OCI-LY1 (cell line): ENCODE data around the gene RNH1.

Source experiments
- H2AFZ ChIP-seq: fragments of 200-600 bp; sonication (generic), shearing (Covaris generic); 2 replicates; pipeline ENCODE4 v1.6.0; 2014; ENCODE audit warnings: antibody characterized with exemption, mild to moderate bottlenecking, low read length
- H3F3A ChIP-seq: fragments of 200-600 bp; sonication (generic), shearing (Covaris generic); 2 replicates; pipeline ENCODE4 v1.6.0; 2014; ENCODE audit warnings: mild to moderate bottlenecking, antibody characterized with exemption, low read length, moderate library complexity; ENCODE audit not compliant: insufficient read depth
- H3K27ac ChIP-seq: fragments of 200-600 bp; sonication (generic); 2 replicates; pipeline ENCODE4 v1.5.1; 2014; ENCODE audit warnings: low read length, mixed run types, mild to moderate bottlenecking, low read depth; ENCODE audit not compliant: poor library complexity, severe bottlenecking
- H3K27me3 ChIP-seq: fragments of 200-600 bp; sonication (generic); 2 replicates; pipeline ENCODE4 v1.6.0; 2014; ENCODE audit warnings: antibody characterized with exemption, mild to moderate bottlenecking, low read length, moderate library complexity; ENCODE audit not compliant: insufficient read depth
- H3K36me3 ChIP-seq: fragments of 200-600 bp; sonication (generic); 2 replicates; pipeline ENCODE4 v1.6.1; 2014; ENCODE audit warnings: mild to moderate bottlenecking, antibody characterized with exemption, low read length, moderate library complexity, mixed read lengths; ENCODE audit not compliant: insufficient read depth
- H3K4me1 ChIP-seq: fragments of 200-600 bp; sonication (generic); 2 replicates; pipeline ENCODE4 v1.5.1; 2014; ENCODE audit warnings: mild to moderate bottlenecking, low read length, moderate library complexity; ENCODE audit not compliant: insufficient read depth, severe bottlenecking
- H3K4me2 ChIP-seq: fragments of 200-600 bp; sonication (generic), shearing (Covaris generic); 2 replicates; pipeline ENCODE4 v1.6.1; 2014; ENCODE audit warnings: low read length
- H3K4me3 ChIP-seq: fragments of 200-600 bp; sonication (generic); 2 replicates; pipeline ENCODE4 v1.5.1; 2014; ENCODE audit warnings: low read length, low read depth, mild to moderate bottlenecking, mixed read lengths; ENCODE audit not compliant: poor library complexity, severe bottlenecking
- H3K79me2 ChIP-seq: fragments of 200-600 bp; shearing (Covaris generic); 2 replicates; pipeline ENCODE4 v1.6.1; 2016; ENCODE audit warnings: mixed run types, low read length, mixed read lengths; ENCODE audit not compliant: insufficient read depth
- H3K9ac ChIP-seq: fragments of 200-600 bp; sonication (generic), shearing (Covaris generic); 2 replicates; pipeline ENCODE4 v1.6.1; 2014; ENCODE audit warnings: mild to moderate bottlenecking, low read length, mixed read lengths
- H3K9me2 ChIP-seq: fragments of 200-600 bp; sonication (generic), shearing (Covaris generic); 2 replicates; pipeline ENCODE4 v1.6.1; 2014; ENCODE audit warnings: low read depth, mild to moderate bottlenecking, low read length, mixed read lengths
- H3K9me3 ChIP-seq: fragments of 200-600 bp; shearing (Covaris generic); 2 replicates; pipeline ENCODE4 v1.6.1; 2014; ENCODE audit warnings: low read length, mixed read lengths
- H4K20me1 ChIP-seq: fragments of 200-600 bp; sonication (generic), shearing (Covaris generic); 2 replicates; pipeline ENCODE4 v1.6.0; 2016; ENCODE audit warnings: mild to moderate bottlenecking, low read length; ENCODE audit not compliant: insufficient read depth
- EZH2 ChIP-seq: fragments of 200-600 bp; sonication (generic), shearing (Covaris generic); IDR thresholded peaks from 2 replicates; pipeline ENCODE4 v1.8.0; 2017; ENCODE audit warnings: borderline replicate concordance, mixed run types, mild to moderate bottlenecking, antibody characterized with exemption, low read length, moderate library complexity, mixed read lengths
- TF ChIP-seq, protein P1 (sequence below): fragments of 200-600 bp; sonication (generic), shearing (Covaris generic); IDR thresholded peaks from 2 replicates; pipeline ENCODE4 v1.5.1; 2017; ENCODE audit warnings: mild to moderate bottlenecking, antibody characterized with exemption, low read length, moderate library complexity, mixed read lengths

Gene RNH1

DNA sequence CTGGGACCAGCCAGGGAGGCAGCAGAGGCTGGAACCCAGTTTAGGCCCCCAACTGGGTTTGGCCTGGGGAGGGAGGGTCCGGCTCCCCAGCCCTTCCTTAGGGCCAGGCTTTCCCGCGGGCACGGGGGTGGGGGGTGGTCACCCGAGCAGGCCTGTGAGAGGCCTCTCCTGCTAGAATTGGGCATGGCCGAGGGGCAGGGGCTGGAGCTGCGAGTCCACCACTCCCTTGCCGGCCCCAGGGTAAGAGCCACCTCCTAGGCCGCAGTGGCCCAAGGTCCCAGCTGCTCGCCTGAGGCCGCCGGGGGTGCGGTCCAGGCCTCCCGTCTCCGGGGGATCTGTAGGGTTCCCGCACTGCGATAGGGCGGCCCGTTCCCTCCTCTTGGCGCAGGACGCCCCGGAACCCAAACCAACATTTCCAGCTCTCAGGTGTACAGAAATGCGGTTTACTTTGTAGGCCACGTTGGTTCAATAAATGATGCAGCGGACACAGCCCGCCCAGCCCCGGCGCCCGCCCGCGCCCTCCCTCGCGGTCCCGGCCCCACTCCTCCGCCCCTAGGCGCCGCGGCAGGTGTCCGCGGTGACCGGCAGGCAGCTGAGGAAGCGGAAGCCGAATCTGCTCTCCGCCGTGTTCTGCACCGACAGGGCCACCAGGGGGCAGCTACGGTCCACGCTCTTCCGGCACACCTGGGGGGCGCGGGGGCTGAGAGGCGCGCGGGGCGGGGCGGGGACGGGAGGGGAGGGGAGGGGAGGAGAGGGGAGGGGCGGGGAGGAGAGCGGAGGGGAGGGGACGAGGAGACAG lies 47.6 kb upstream of the RNH1 start:
- Histone ChIP-seq H3K36me3 (no peaks in the 10 kb centered on the region), H3F3A (no peaks in the 10 kb centered on the region), H3K4me2 (peak overlapping the region; percentile 47), H3K9me2 (no peaks in the 10 kb centered on the region), H2AFZ (no peak overlapping the region), H3K9ac (peak overlapping the region; percentile 23; the same call in 1 of the 2 replicates), H3K9me3 (no peaks in the 10 kb centered on the region), H3K79me2 (no peaks in the 10 kb centered on the region), H3K4me1 (peaks cover 18% of the 10 kb centered on the region), H3K27me3 (peaks cover 7% of the 10 kb centered on the region), H3K27ac (no peak overlapping the region), H4K20me1 (no peaks in the 10 kb centered on the region), H3K4me3 (peak overlapping the region; percentile 12)
- TF ChIP-seq EZH2: no peak
- TF ChIP-seq, protein P1, sequence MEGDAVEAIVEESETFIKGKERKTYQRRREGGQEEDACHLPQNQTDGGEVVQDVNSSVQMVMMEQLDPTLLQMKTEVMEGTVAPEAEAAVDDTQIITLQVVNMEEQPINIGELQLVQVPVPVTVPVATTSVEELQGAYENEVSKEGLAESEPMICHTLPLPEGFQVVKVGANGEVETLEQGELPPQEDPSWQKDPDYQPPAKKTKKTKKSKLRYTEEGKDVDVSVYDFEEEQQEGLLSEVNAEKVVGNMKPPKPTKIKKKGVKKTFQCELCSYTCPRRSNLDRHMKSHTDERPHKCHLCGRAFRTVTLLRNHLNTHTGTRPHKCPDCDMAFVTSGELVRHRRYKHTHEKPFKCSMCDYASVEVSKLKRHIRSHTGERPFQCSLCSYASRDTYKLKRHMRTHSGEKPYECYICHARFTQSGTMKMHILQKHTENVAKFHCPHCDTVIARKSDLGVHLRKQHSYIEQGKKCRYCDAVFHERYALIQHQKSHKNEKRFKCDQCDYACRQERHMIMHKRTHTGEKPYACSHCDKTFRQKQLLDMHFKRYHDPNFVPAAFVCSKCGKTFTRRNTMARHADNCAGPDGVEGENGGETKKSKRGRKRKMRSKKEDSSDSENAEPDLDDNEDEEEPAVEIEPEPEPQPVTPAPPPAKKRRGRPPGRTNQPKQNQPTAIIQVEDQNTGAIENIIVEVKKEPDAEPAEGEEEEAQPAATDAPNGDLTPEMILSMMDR: peak; percentile 54

DNA sequence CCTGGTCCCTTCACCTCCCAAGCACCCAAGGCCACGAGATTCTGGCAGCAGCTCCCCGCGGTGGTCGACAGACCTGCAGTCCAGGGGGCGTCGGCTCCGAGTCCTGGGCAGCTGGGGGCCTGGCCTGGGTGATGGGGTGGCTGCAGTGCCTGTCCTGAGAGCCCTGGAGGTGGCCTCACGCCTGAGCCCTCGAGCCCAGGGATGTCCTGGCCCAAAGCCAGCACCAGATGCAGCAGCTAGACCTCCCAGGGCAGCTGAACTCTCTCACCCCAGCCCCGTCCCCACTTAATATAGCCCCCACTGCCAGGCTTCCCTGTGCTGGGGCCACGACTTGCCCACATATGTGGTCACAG lies 46.9 kb upstream of the RNH1 start:
- H3K27ac ChIP-seq: no peak overlapping the region
- H3K4me1 ChIP-seq: peaks cover 17% of the 10 kb centered on the region
- H3F3A ChIP-seq: no peaks in the 10 kb centered on the region
- H4K20me1 ChIP-seq: no peaks in the 10 kb centered on the region
- H3K4me2 ChIP-seq: no peak overlapping the region
- H3K79me2 ChIP-seq: no peaks in the 10 kb centered on the region
- no peak for TF ChIP-seq EZH2
- TF ChIP-seq, protein P1: no peak
- no peak overlapping the region for H3K9ac ChIP-seq
- no peak overlapping the region for H2AFZ ChIP-seq
- peaks cover 7% of the 10 kb centered on the region for H3K27me3 ChIP-seq
- no peak overlapping the region for H3K4me3 ChIP-seq
- H3K36me3 ChIP-seq: no peaks in the 10 kb centered on the region
- no peaks in the 10 kb centered on the region for H3K9me3 ChIP-seq
- H3K9me2 ChIP-seq: no peaks in the 10 kb centered on the region

DNA sequence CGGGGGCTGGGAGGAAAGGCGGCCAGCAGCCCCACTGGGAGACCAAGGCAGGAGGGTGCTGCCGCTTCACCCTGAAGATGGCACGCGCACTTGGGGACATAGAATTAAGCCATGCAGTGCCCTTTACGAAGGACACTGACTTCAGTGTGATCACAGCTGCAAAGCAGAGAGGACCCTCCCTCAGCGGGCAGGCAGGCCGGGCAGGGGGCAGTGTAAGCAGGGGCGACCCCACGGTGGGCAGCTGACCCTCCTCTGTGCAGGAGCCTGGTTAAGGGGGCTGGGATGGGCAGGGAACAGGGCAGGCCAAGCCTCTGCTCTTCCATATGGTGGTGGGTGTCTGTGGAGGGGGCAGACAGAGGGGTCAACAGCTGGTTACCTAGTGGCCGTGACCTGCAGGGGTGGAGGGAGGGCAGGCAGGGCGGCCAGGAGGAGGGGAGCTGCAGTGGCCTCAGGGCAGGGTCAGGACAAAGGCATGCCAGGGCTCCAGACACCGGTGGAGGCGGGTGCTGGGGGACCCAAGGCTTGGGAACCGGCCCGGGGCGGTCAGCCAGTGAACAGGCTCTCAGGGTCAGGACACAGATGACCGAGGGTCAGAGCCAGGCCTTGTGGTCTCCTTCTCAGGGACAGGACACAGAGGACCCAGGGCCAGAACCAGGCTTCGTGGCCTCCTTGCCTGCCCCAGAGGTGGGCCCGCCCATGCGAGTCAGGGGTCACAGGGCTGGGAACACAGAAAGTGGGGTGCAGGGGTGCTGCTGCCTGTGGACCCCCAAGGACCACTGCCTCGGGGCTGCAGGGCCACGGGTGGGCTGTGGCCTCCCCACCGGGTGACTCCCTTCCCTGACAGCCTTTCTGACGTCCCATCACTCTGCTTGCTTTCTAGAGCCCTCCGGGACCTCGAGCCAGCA lies 46.3 kb upstream of the RNH1 start:
- Histone ChIP-seq H3F3A (no peaks in the 10 kb centered on the region), H3K27ac (no peak overlapping the region), H3K79me2 (no peaks in the 10 kb centered on the region), H2AFZ (no peak overlapping the region), H3K9ac (no peak overlapping the region), H3K4me1 (peaks cover 18% of the 10 kb centered on the region), H3K36me3 (no peaks in the 10 kb centered on the region), H3K4me3 (no peak overlapping the region), H3K27me3 (peaks cover 7% of the 10 kb centered on the region), H3K9me2 (no peaks in the 10 kb centered on the region), H3K4me2 (no peak overlapping the region), H4K20me1 (no peaks in the 10 kb centered on the region), H3K9me3 (no peaks in the 10 kb centered on the region)
- TF ChIP-seq, protein P1: no peak
- no peak for TF ChIP-seq EZH2
